ENCODE measurements around the gene MTHFSD. TPM values are rescaled to one million over a fixed set of nuclear protein-coding genes. Genes with fewer than 3 reads are reported as not detected.

Gene MTHFSD
- total and polyA plus RNA-seq, 4 donors, result 9.4 to 28.5 (median 16.6) TPM

- DNase-seq (no peak), ATAC-seq (ENCODE audit: insufficient read depth, low FRiP score) (no peak)
- TF ChIP-seq CTCF (IDR thresholded peaks at IDR 0.05; ENCODE audit: control extremely low read depth, extremely low read depth), result no peak
- Histone ChIP-seq H3K36me3 (ENCODE audit: control insufficient read depth in 4 of 4, insufficient read depth in 4 of 4, low read length in 4 of 4) (peaks cover 10 to 50% (median 27%) of the 10 kb centered on the region in 4 donors), H3K27me3 (ENCODE audit: control insufficient read depth in 3 of 3, insufficient read depth in 3 of 3, low read length in 2 of 3) (no peaks in the 10 kb centered on the region), H3K9ac (ENCODE audit: insufficient read depth in 1 of 2, low read length in 2 of 2) (no peak overlapping the region), H3K4me3 (no peak overlapping the region), H3K27ac (ENCODE audit: low read depth in 1 of 2, low read length in 1 of 2) (no peak overlapping the region), H3K4me1 (ENCODE audit: control insufficient read depth in 5 of 5, insufficient read depth in 5 of 5, low read length in 5 of 5) (no peaks in the 10 kb centered on the region), H3K9me3 (ENCODE audit: control insufficient read depth in 4 of 4, insufficient read depth in 3 of 4, low read length in 3 of 4) (no peaks in the 10 kb centered on the region)
- 89 to 90% methylated on average over 21 of the region's 21 CpGs for WGBS, 2 donors
Observed at GRCh38 chr16:86542756-86543750, 12.0 kb downstream of the MTHFSD start.

GRCh38 chr16:86541560-86541959 lies 13.5 kb downstream of the MTHFSD start:
- no peak for ATAC-seq (ENCODE audit: insufficient read depth, low FRiP score)
- Histone ChIP-seq H3K9me3 (ENCODE audit: control insufficient read depth in 4 of 4, insufficient read depth in 3 of 4, low read length in 3 of 4) (no peaks in the 10 kb centered on the region), H3K36me3 (ENCODE audit: control insufficient read depth in 4 of 4, insufficient read depth in 4 of 4, low read length in 4 of 4) (peaks cover 10 to 51% (median 26%) of the 10 kb centered on the region in 4 donors), H3K27ac (ENCODE audit: low read depth in 1 of 2, low read length in 1 of 2) (no peak overlapping the region), H3K4me1 (ENCODE audit: control insufficient read depth in 5 of 5, insufficient read depth in 5 of 5, low read length in 5 of 5) (no peaks in the 10 kb centered on the region), H3K4me3 (no peak overlapping the region), H3K27me3 (ENCODE audit: control insufficient read depth in 3 of 3, insufficient read depth in 3 of 3, low read length in 2 of 3) (no peaks in the 10 kb centered on the region), H3K9ac (ENCODE audit: insufficient read depth in 1 of 2, low read length in 2 of 2) (no peak overlapping the region)
- 95 to 97% methylated on average over 11 of the region's 11 CpGs for WGBS, 2 donors
- no peak for DNase-seq
- no peak for TF ChIP-seq CTCF (IDR thresholded peaks at IDR 0.05; ENCODE audit: control extremely low read depth, extremely low read depth)

GRCh38 chr16:86540894-86541293 lies 14.1 kb downstream of the MTHFSD start:
- ATAC-seq (ENCODE audit: insufficient read depth, low FRiP score) (no peak), DNase-seq (no peak)
- WGBS, 2 donors, result 91 to 94% methylated on average over 6 of the region's 6 CpGs
- Histone ChIP-seq H3K9me3 (ENCODE audit: control insufficient read depth in 4 of 4, insufficient read depth in 3 of 4, low read length in 3 of 4) (no peaks in the 10 kb centered on the region), H3K27me3 (ENCODE audit: control insufficient read depth in 3 of 3, insufficient read depth in 3 of 3, low read length in 2 of 3) (no peaks in the 10 kb centered on the region), H3K4me3 (no peak overlapping the region), H3K36me3 (ENCODE audit: control insufficient read depth in 4 of 4, insufficient read depth in 4 of 4, low read length in 4 of 4) (peaks cover 10 to 48% (median 26%) of the 10 kb centered on the region in 4 donors), H3K4me1 (ENCODE audit: control insufficient read depth in 5 of 5, insufficient read depth in 5 of 5, low read length in 5 of 5) (no peaks in the 10 kb centered on the region), H3K27ac (ENCODE audit: low read depth in 1 of 2, low read length in 1 of 2) (no peak overlapping the region), H3K9ac (ENCODE audit: insufficient read depth in 1 of 2, low read length in 2 of 2) (no peak overlapping the region)
- no peak for TF ChIP-seq CTCF (IDR thresholded peaks at IDR 0.05; ENCODE audit: control extremely low read depth, extremely low read depth)
